ENCODE measurements around the gene HMGA1.
A peak's percentile ranks its signal among the peaks of the same experiment; 100 is the strongest.

HMGA1 gene

GRCh38 chr6:34223956-34224940 lies 12.4 kb upstream of the HMGA1 start:
- peak; percentile 97 for DNase-seq (ENCODE audit: low spot score)

DNA sequence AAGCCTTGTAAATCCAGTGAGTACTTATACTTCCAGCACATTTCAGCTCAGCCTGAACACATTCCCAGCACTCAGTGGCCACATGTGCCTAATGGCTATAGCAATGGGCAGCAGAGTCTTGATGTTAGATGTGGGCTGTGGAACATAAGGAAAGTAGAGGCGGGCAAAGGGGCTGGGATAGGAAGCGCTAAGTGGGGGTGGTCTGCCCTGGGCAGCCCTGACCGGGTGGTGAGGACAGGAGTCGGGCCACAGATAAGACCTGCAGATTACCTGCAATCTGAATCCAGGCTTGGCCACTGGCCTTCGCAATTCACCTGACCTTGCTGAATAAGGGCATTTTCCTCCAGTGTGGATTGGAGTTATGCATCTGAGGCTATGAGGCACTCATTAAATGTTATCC lies 11.1 kb upstream of the HMGA1 start:
- DNase-seq (ENCODE audit: low spot score), result no peak

- no peak for DNase-seq (ENCODE audit: low spot score)
Measured at GRCh38 chr6:34226066-34226465, 10.6 kb upstream of the HMGA1 start.

DNA sequence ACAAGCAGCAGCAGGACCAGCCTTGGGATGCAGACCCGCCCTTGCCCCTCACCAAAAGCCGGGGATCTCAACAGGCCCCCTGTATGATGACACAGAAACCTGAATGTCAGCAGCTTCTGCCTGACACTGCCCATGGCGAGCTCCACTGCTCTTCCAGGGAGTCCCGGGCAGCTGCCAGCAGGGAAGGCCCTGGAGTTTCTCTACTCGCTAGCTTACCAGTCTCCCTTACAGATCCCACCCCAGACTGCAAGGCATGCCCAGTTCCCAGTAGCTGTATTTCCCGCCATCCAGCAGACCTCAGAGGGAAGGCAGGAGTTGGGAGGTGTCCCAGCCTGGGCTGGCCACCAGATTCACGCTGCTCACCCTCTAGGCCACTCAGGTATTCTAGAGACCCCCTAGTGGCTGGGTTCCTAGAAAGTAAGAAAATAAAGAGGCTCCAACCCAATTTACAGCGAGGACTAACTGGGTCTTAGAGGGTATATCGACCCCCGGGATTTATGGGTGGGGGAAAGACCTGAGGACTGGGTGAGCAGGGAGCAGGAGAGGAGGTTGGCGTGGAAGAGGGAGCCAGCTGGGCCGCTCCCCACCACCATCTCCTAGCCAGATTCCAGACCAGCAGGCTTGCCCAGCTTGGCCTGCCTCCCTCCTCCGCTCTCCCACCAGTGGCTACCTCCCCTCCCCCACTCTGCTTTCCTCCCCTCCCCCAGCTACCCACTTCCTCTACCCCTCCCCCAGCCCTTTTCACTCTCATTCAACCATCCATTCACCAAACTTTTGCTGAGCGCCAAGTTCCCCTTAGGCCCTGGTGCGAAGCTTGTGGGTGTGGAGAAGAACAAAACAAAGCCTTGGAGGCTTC lies 9.7 kb upstream of the HMGA1 start:
- no peak for DNase-seq (ENCODE audit: low spot score)

DNA sequence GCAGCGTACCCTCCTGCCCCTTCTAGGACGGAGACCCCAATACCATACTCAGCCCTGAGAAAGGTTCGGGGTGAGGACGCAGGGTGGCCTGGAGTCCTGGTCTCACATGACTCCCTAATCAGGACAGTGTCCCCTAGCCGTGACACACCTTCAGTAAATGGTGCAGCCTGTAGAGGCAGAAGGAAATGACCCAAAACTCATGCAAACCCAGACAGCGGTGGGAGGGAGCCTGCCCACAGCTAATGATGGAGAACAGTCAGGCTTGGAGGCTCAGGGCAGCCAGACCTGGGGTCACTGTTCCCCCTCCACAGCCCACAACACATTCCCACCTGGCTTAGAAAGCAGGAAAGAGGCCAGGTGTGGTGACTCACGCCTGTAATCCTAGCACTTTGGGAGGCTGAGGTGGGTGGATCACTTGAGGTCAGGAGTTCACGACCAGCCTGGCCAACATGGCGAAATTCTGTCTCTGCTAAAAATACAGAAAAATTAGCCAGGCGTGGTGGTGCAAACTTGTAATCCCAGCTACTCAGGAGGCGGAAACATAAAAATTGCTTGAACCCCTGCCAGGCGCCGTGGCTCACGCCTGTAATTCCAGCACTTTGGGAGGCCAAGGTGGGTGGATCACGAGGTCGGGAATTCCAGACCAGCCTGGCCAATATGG lies 8.8 kb upstream of the HMGA1 start:
- DNase-seq (ENCODE audit: low spot score), result no peak

- no peak for DNase-seq (ENCODE audit: low spot score)
Measured at GRCh38 chr6:34229877-34230276, 6.8 kb upstream of the HMGA1 start.

GRCh38 chr6:34230653-34231371 lies 5.9 kb upstream of the HMGA1 start:
- DNase-seq (ENCODE audit: low spot score), result no peak

GRCh38 chr6:34231566-34232336 lies 4.9 kb upstream of the HMGA1 start:
- DNase-seq (ENCODE audit: low spot score), result no peak

DNA sequence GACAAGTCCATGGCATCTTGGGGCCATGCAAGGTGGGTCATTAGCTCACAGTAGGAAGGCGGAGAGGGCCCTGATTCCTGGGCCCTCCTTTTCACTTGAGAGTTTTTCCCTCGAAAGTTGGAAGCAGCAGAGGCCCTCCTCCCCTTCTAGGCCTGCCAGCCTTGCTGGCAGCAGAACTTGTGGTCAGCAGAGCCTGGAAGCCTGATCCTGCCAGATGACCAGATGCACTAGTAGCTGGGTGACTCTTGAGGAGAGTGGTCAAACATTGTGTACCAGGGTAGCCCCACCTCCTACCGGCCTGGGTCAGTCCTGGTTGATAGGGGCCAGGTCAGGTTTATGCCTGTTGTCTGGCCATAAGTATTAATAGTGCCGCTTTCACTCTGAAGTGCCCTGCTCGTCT lies 3.8 kb upstream of the HMGA1 start:
- no peak for DNase-seq (ENCODE audit: low spot score)

DNA sequence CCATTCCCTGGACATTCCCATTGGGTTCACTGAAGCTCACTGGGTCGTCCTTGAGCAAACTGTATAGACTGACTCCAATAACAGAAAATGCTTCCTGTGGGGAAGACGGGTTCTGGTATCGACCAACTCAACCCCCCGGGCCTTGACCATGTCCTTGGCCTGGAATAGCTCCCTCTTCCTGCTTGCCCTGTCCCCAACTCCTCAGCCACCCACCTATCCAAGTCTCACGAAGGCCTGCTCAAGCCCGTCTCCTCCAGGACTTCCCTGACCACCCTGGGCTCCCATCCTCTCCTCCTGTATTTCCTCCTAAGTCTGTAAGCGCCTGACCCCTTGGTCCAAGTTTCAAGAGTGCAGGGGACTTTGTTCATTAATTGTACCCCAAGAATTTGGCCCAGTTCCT lies 2.8 kb upstream of the HMGA1 start:
- no peak for DNase-seq (ENCODE audit: low spot score)

DNA sequence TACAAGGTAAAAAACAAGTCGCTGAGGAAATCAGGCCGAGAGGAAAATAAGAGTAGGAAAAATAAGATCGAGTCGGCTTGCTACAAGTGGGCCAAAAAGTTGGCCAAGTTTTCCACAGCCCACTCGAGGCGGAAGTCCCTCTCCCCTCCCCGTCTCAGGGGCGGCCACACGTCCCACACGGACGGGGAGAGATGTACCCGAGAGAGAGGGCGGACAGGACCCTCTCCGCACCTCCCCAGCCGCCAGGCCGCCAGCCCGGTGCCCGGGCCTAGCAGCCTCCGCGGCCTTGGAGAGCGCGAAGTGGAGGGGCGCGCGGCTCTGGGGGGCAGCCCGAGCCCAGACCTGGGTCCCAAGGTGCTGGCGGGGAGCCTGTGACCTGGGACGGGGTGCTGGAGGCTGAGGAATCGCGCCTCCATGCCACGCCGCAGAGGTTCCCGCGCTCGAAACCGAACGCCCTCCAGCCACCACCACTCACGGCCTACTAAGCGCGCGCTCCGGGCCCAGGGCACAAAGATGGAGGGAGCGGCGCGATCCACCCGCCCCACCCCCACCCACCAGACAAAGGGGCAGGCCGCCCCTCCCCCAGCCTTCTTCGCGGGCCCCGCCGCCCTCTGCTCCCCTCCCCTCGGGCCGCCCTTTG lies 1.9 kb upstream of the HMGA1 start:
- no peak for DNase-seq (ENCODE audit: low spot score)

DNA sequence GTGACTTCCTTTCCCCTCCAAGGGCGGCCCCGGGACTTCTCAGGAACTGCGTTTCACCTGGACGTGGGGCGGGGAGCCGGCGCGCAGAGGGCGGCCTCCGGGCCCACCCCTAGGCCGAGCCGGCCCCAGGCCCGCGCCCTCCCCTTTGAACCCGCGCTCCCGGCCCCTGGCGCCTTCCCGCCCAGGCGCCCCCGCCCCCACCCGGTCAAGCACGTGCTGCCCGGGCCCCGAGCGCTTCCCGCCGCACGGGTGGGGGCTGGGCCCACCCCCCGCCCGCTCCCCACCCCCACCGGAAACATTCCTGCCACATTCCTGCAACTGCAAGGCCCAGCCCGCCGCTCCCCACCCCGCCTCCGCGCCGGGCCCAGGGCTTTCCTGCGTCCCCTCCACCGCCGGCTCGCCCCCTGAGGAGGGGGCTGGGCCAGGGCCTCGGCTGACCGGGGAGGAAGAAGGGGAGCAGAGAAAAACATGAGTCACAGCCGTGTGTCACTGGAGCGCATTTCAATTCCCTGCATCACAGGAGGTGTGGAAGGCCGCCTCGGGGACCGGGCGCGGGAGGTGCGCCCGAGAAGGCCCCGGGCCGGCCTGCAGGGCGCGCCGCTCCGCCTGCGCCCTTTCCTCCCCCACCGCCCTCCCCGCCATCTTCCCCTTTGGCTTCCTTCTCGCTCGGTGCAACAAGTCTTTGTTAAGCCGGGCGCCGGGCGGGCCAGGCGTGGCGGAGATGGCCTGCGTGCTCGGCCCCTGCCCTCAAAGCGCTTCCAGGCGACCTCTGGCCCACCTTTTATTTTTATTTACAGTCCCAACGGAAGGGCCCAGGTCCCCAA lies 1.2 kb upstream of the HMGA1 start:
- DNase-seq (ENCODE audit: low spot score), result no peak

DNA sequence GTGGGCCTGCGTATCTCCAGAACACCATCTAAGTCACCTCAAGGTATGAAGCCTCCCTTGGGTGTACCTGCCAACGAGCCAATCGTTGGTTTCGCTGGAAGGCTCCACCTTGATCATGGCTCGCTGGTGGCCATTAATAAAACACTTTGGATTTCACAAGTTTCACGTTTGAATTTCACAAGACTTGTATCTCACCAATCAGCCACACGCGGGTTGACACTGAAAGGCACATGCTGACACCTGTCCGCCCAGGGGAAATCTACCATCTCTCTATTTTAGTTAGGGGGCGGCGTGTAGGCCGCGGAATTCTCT lies 586 bp upstream of the HMGA1 start:
- no peak for DNase-seq (ENCODE audit: low spot score)

DNA sequence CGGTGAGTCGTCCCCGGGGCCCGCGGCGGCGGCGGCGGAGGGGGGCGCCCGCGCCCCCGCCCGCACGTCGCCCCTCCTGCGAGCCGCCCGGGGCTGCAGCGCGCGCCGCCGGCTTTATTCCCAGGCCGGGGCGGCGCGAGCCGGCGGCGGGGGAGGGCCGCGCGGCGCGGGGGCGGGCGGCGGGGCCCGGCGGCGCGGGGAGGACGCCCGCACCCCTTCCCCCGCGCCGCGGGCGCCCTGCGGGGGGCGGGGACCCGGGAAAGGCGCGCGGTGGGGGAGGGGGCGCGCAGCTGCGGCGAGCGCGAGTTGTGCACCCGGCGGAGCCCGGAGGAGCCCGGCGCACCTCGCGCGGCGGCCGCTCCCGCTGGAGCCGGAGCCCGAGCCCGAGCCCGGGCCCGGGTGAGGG lies 646 bp downstream of the HMGA1 start:
- no peak for DNase-seq (ENCODE audit: low spot score)

- DNase-seq (ENCODE audit: low spot score), result no peak
Measured at GRCh38 chr6:34237722-34238584, 1.3 kb downstream of the HMGA1 start.

DNA sequence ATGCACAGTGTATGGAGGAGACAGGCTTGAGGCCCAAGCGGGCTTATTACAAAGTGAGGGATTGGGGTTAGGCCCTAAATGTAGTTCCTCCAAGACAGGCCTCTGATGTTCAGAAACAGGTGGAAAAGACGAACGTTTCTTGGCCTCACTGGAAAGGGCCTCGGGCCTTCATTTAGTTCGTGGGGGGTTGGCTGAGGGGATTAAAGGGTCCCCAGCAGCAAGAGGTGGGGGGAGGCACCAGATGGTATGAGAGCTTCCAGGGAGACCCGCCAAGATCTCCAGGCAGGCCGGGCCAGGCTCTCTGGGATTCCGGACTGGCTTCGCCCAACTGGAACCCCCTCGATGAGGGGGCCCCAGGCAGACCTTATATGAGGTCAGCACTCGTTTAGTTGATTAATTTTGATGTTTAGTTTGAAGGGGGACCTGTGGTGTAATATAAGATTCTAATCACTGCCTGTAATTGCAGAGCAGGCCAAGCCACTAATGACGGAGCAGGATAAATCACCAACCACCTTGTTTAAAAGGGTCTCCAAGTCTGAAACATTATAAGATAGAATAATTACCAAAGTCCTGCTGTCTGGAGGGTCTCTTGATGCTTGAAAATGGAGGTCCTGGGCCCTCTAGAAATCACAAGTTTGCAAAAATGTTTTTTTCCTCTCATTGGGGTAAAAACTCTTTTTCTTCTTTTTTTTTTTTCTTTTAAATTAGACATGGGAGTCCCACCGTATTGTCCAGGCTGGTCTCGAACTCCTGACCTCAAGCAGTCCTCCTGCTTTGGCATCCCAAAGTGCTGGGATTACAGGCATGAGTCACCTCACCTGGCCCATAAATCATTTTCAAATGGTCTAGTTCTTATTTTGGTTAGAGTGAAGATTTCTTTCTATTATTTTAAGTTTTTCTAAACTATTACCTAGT lies 2.2 kb downstream of the HMGA1 start:
- DNase-seq (ENCODE audit: low spot score), result no peak

GRCh38 chr6:34239500-34239825 lies 2.8 kb downstream of the HMGA1 start:
- DNase-seq (ENCODE audit: low spot score), result no peak

GRCh38 chr6:34239893-34240292 lies 3.2 kb downstream of the HMGA1 start:
- no peak for DNase-seq (ENCODE audit: low spot score)
